Pancreas (tissue), 10 donors: ENCODE measurements around the gene UGT2B10. TPM values are rescaled to one million over a fixed set of nuclear protein-coding genes. Genes with fewer than 3 reads are reported as not detected.

ENCODE experiments used
- ATAC-seq, 4 donors: fragments of 200-7000 bp; cut with Tn5 transposase; one replicate each; pipeline versions ENCODE4 v1.8.0 to v1.9.1; 2020; ENCODE audit warnings: mild to moderate bottlenecking in 4 of 4, moderate library complexity in 4 of 4
- DNase-seq, 6 donors: peaks; one replicate each; pipeline ENCODE4 v3.0.0-alpha.2; 2020
- FAIRE-seq: peaks from 2 replicates; lab custom pipeline; 2012; peaks lifted over from hg19 to GRCh38; lab: Jason Lieb, UNC
- H3K27ac ChIP-seq, 4 donors: fragments of 200-600 bp; sonication (generic); 1 replicate in 3 of 4; 2 replicates in 1 of 4; pipeline versions ENCODE4 v1.5.0 to v1.8.0; 2020
- H3K27me3 ChIP-seq, 4 donors: fragments of 200-600 bp; one replicate each; pipeline ENCODE4 v1.8.0; 2021
- H3K36me3 ChIP-seq, 3 donors: fragments of 200-600 bp; sonication (generic) in 1 of 3; one replicate each; pipeline versions ENCODE4 v1.5.0 to v1.8.0; 2020 to 2021
- H3K4me1 ChIP-seq, 3 donors: fragments of 200-600 bp; one replicate each; pipeline ENCODE4 v1.8.0; 2021
- H3K4me3 ChIP-seq, 4 donors: fragments of 200-600 bp; sonication (generic) in 2 of 4; one replicate each; pipeline versions ENCODE4 v1.5.0 to v1.8.0; 2020 to 2021
- H3K9me3 ChIP-seq, 4 donors: fragments of 200-600 bp; one replicate each; pipeline ENCODE4 v1.8.0; 2021
- CTCF ChIP-seq, 4 donors: fragments of 200-600 bp; sonication (generic) in 3 of 4; IDR thresholded peaks; one replicate each; pipeline versions ENCODE4 v1.5.0 to v1.8.0; 2021; ENCODE audit warnings: antibody characterized with exemption in 4 of 4
- WGBS, 2 donors: extraction: QIAGEN DNeasy Blood & Tissue Kit; methylation state at CpG; one replicate each; pipeline ENCODE4 v1.1.7; 2013; 5-methylcytosine and 5-hydroxymethylcytosine counted together
- intact Hi-C, 3 donors: fragments of 100-400 bp; cut with DNase I; formaldehyde crosslinking; loops; one replicate each; pipeline versions ENCODE4 v1.11.1 to v1.14.2; 2022
- polyA plus RNA-seq, 2 donors: library from polyadenylated mRNA; stranded (reverse); fragments of 200-250 nt; gene quantifications; one replicate each; pipeline ENCODE4 v1.2.3, GENCODE V29; 2013
- total RNA-seq, 6 donors: library from RNA; stranded (reverse); fragmentation: NEBNext Ultra II Directional in 4 of 6; extraction: Animal tissue kit (Norgen Biotek cat#: 25700) in 4 of 6; gene quantifications; one replicate each; pipeline versions ENCODE4 v1.2.1 to v1.2.4, GENCODE V29; 2021 to 2023
- donor health status: healthy with polysubstance abuse.
- donor health status: DM: no; HTN: no; CAD: no; lungs with moderate emphysema.
- donor health status: DM: no; HTN: no; CAD: no.
- donor health status: control.
- donor health status: control.
- donor health status: Bipolar disorder and iron deficiency.
- donor health status: DM: yes; HTN: yes; CAD: no.
- donor health status: DM: no; HTN: no; CAD: no.
- donor health status: DM: no; HTN: no; CAD: no.
- donor health status: DM: yes; HTN: yes; CAD: no.

UGT2B10 gene
- total and polyA plus RNA-seq, 8 donors, result 0.25 TPM; not detected in 7

- Histone ChIP-seq H3K27ac (peak overlapping the region in 2 of 4 donors; percentile 51 to 75), H3K4me3 (peak overlapping the region in 3 of 4 donors; percentile 26 to 48 (median 43)), H3K4me1 (peaks cover 12 to 33% (median 13%) of the 10 kb centered on the region in 3 donors), H3K9me3 (no peaks in the 10 kb centered on the region), H3K27me3 (no peaks in the 10 kb centered on the region), H3K36me3 (no peaks in the 10 kb centered on the region)
- ATAC-seq (peak; percentile 47 to 61 (median 54)), FAIRE-seq (no peak), DNase-seq (peak in 5 of 6 donors; percentile 40 to 64 (median 57))
- 41% methylated on average over 5 of the region's 5 CpGs for WGBS, 2 donors
- no peak for TF ChIP-seq CTCF (IDR thresholded peaks at IDR 0.05)
- intact Hi-C loops, result loop anchor here in 1 of 3 donors (10.0 kb wide), 2 partner anchors 287 to 383 kb away; no protein-coding TSS in a partner anchor
Observed at GRCh38 chr4:68877555-68877954, 61.8 kb downstream of the UGT2B10 start.

- TF ChIP-seq CTCF (IDR thresholded peaks at IDR 0.05), result no peak
- Histone ChIP-seq H3K27ac (peak overlapping the region in 2 of 4 donors; percentile 51 to 75), H3K27me3 (no peaks in the 10 kb centered on the region), H3K9me3 (no peaks in the 10 kb centered on the region), H3K4me1 (peaks cover 9 to 28% (median 12%) of the 10 kb centered on the region in 3 donors), H3K4me3 (peak overlapping the region in 3 of 4 donors; percentile 26 to 48 (median 43)), H3K36me3 (no peaks in the 10 kb centered on the region)
- 21 to 33% methylated on average over 2 of the region's 2 CpGs for WGBS, 2 donors
- ATAC-seq (no peak), DNase-seq (no peak), FAIRE-seq (no peak)
- intact Hi-C loops, result loop anchor here in 1 of 3 donors (10.0 kb wide), 2 partner anchors 287 to 383 kb away; no protein-coding TSS in a partner anchor
Observed at GRCh38 chr4:68878048-68878447, 62.3 kb downstream of the UGT2B10 start.

Other genes starting within 250 kb of the UGT2B10 start
- 1 to 10 TPM in 1 of 6 donors, under 1 TPM in 5; 0.19 to 1.1 (median 0.42) TPM for gene UGT2B17, start 239.7 kb upstream of the UGT2B10 start, total RNA-seq
- under 1 TPM; 0.11 to 0.49 TPM for gene UGT2B17, start 239.7 kb upstream of the UGT2B10 start, polyA plus RNA-seq
- 10 to 100 TPM in 4 of 6 donors, 1 to 10 TPM in 2; 6.0 to 55.5 (median 18.6) TPM for gene UGT2B15, start 145.3 kb upstream of the UGT2B10 start, total RNA-seq
- gene UGT2B15, start 145.3 kb upstream of the UGT2B10 start, polyA plus RNA-seq, result 10 to 100 TPM in 1 of 2 donors, 1 to 10 TPM in 1; 4.1 to 40.6 TPM
- 10 to 100 TPM; 16.6 to 38.5 (median 26.9) TPM for gene UGT2A3, start 135.8 kb downstream of the UGT2B10 start, total RNA-seq
- 10 to 100 TPM in 1 of 2 donors, 1 to 10 TPM in 1; 6.5 to 27.1 TPM for gene UGT2A3, start 135.8 kb downstream of the UGT2B10 start, polyA plus RNA-seq